HG03378 (cell line): ENCODE data around the gene XKR7.

Experiments used
- ATAC-seq: cut with Tn5 transposase; IDR thresholded peaks from one replicate; pipeline ENCODE4 v1.9.1; 2021; ENCODE audit warnings: mild to moderate bottlenecking, moderate library complexity; ENCODE audit not compliant: unreplicated experiment

The XKR7 gene

DNA sequence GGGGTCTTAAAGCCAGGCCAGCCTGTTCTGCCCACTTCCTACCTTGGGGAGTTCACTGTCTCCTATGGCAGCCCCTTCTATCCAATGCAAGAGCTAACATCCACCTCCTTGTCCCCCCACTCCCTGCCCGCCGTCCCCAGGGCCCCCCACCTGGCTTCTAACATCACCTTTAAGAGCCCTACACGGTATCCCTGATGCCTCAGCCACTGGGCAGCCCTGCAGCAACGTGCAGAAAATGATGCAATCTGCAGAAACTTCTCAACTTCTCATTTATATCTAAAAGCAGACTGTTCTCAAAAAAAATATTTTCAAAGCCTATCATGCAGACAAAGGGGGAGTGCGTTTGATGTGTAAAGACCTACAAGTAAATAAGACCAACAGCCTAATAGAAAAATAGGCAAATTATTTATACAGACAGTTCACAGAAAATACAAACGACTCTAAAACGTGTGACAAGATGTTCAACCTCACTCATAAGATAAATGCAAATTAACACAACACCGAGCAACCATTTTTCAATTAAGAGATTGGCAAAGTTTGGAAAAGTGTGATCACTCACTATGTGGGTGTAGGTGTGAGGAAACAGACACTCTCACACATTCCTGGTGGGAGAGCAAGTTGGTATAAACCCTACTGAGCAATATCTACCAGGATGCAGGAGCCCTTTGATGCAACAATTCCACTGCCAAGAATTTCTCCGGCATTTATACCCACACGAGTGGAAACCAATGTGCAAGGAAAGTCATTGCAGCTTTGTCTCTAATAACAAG is 69.0 kb downstream of the XKR7 start:
- no peak for ATAC-seq

DNA sequence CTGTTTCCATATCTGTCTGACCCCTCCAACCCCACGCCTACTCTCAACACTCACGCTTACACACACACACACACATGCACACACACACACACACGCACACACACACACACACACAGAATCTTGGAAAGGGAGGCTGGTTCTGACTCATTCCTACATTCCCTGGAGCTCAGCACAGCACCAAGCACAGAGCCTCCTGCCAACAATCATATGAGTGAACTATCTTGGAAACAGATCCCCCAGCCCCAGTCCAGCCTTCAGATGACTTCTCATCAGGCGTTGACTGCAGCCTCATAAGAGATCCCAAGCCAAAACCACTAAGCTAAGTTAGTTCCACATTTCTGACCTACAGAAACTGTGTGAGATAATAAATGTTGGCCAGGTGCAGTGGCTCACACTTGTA is 70.0 kb downstream of the XKR7 start:
- ATAC-seq: no peak

DNA sequence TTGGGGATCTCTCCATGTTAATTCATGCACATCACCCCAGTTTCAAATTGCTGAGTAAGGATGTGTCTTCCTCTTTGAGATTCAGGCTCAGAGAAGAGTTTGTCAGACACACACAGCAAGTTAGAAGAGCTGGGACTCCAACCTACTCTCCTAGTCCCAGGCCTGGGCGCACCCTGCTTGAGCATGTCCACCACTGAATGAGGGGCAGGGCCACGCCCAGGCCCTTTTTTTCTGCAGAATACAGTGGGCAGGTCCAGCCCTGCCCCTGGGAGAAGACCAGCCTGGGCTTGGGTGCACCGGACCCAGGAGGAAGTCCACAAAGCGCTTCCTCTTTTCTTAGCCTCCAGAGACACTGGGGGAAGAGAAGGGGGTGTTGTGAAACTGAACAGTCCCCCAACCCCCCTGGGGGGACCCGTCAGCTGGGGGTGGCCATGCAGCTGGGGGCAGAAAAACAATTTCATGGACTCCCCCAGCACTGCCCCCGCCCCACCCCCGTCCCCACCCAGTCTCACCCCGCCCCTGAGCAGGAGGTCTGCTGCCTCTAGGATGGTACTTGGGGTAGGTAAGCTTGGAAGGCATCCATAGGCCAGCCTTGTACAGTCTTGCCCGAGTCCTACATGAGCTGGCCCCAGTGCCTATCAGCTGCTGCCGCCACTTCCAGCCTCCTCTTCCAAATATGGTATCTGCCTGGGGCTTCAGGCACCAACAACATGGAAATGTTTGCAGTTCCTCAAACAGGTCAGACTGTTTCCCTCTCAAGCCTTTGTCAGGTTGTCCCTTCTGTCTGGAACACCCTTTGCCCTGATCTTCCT is 72.4 kb downstream of the XKR7 start:
- peak; percentile 62 for ATAC-seq

DNA sequence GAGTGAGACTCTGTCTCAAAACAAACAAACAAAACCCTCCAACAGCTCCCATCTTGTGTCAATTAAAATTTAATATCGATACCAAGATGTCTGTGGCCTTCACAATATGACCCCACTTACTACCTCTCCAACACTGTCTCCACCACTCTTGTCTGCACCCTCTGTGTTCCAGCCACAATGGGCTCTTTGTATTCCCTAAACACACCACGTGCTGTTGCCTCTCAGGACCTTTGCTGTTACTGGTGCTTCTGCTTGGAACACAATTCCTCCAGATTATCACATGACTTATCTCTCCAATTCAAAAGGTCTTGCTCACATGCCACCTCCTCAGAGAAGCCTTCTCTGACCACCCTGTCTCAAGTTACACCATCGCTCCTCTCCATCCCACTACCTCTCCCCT is 78.0 kb downstream of the XKR7 start:
- ATAC-seq: no peak

DNA sequence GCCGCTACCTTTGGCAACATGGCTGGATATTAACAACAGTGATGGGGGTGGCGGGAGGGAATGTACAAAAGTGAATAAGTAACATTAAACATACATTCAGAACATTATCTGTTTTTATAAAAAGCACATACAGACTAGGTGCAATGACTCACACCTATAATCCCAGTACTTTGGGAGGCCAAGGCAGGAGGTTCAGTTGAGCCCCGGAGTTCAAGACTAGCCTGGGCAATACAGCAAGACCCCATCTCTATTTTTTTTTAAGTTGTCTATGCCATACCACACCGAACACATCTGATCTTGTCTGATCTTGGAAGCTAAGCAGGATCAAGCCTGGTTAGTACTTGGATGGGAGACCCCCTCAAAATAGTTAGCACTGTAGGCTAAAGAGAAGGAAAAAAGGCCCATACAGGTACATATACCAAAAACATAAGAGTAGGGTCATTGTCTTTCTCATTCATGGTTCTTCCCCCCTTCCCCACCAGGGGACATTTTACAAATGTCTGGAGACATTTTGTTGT is 82.4 kb downstream of the XKR7 start:
- no peak for ATAC-seq

DNA sequence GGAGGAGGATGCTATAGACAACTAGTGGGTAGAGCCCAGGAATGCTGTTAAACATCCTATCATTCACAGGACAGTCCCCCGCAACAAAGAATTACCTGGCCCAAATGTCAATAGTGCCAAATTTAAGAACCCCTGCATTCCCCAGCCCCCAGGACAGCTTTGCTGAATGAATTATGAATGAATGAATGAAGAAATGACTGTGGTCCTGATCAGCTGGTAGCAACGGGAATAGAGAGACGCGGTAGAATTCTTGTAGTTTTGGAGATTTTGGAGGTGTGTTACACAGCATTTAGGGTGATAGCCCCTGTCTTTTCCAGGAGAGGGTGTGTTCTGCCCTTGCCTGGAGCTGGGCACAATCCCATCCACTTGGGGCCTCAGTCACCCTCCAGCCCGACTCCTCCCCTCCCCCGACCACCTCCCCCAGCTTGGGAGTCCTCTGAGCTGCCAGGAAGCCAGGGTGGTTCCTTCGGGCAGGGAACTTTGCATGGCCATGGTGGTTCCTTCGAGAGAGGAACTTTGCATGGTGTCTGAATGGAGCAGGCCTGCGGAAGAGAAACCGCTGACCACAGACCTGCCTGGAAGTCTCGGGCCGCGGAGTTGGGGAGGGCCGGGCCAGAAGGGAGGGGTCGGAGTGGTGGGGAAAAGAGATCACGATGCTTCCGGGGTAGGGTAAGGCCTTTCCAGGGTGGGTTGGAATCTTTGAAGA is 83.1 kb downstream of the XKR7 start:
- no peak for ATAC-seq

DNA sequence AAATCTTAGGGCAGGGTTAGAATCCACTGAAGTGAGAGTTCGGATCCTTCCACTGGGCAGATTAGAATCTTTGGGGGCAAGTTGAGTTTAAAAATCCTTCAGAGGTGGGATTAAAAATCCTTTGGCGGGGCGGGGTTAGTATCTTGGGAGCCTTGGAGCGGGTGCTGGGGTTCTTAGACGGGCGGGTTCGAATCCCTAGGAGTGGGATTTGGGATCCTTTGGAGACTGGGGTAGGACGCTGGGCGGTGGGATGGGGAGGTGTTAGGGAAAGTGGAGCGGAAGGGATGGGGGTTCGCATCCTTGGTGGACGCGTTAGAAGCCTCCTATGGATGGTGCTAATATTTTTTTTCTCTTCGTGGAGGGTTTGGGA is 83.8 kb downstream of the XKR7 start:
- ATAC-seq: no peak

DNA sequence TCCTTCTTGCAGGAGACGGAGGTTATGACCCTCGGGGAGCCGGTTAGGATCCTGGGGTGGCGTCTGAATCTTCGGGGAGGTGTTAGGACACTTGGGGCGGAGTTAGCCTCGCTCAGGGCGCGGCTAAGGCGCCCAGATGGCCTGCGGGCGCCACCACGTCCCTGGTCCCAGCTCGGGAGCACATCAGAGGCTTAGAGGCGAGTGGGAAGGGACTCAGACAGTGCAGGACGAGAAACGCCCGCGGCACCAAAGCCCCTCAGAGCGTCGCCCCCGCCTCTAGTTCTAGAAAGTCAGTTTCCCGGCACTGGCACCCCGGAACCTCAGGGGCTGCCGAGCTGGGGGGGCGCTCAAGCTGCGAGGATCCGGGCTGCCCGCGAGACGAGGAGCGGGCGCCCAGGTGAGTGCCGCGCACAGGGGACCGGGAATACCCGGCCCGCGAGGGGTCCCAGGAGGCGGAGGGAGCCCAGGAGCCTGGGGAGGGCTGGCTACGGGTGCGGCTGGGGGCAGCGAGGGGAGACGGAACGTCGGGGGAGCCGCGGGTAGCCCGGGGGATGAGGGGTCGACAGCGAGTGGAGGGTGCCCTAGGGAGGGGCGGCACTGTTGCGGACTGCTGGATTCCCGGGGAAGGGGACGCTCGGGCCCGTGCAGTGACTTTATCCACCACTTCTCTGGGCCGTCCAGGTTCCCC is 84.3 kb downstream of the XKR7 start, which contains the start of gene HCK:
Gene HCK (plus strand): TSS at position 153 of the 688 bp plus-strand sequence.
- no peak for ATAC-seq

DNA sequence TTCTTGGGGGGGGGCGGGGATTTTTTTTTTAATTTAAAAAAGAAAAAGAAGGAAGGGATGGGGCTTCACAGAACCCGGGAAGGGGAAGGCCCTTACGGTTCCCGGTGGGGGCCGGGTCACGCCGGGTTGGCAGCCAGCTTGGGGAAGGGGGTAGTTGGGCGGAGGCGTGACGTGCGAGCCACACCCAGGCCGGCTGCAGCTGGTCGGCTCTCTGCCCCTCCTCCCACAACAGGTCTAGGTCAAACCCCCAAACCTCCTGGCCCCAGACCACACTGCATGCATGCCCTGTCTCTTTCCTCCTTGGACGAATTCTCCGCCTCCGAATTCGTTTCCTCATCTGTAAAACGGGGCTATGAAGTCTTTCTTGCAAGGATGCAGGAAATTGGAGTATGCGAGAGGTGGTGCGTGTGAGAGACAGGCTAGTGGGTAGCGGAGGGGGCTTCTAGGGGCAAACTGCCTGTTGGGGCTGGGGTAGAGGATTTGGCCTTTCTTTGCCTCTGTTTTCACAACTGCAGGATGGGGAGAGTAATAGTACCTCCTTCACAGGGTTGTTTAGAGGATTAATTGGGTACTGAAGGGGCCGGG is 84.9 kb downstream of the XKR7 start:
- ATAC-seq: no peak
